ENCODE measurements around the gene CBR4. TPM values are rescaled to one million over a fixed set of nuclear protein-coding genes. Genes with fewer than 3 reads are reported as not detected.

CBR4 gene
- total RNA-seq, 1 experiment from 2014 or later, result 31.6 TPM

DNA sequence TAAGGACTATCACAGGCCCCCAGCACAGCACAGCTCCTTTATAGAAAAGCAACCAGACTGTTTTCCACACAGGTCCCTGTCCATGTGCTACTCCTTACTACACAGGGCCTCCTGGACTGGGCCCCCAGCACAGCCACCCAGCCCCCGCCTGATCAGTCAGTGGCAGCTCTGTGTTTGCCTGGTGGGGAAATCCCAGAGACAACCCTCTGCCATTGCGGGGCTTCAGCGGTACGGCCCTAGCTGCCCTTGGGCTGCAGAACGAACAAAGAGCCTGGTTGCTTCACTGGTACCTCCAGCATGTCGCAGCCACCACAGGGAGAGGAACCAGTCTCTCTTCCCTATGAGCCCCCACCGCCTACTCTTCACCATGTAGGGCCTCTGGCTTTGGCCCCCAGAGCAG, 30.7 kb downstream of the CBR4 start:
- ChIA-PET POLR2A (ENCODE audit: low non-redundant PET) (no interaction called here), CTCF (interaction anchor here (0.8 kb wide), 1 partner anchor 13 kb away, joined by 17 read pairs; no protein-coding TSS in a partner anchor)
- BruUV-seq (replicated peaks), result no TSS peak
- DNase-seq (ENCODE audit: low spot score), result no peak
- TF ChIP-seq, protein P1, sequence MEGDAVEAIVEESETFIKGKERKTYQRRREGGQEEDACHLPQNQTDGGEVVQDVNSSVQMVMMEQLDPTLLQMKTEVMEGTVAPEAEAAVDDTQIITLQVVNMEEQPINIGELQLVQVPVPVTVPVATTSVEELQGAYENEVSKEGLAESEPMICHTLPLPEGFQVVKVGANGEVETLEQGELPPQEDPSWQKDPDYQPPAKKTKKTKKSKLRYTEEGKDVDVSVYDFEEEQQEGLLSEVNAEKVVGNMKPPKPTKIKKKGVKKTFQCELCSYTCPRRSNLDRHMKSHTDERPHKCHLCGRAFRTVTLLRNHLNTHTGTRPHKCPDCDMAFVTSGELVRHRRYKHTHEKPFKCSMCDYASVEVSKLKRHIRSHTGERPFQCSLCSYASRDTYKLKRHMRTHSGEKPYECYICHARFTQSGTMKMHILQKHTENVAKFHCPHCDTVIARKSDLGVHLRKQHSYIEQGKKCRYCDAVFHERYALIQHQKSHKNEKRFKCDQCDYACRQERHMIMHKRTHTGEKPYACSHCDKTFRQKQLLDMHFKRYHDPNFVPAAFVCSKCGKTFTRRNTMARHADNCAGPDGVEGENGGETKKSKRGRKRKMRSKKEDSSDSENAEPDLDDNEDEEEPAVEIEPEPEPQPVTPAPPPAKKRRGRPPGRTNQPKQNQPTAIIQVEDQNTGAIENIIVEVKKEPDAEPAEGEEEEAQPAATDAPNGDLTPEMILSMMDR (conservative IDR thresholded peaks at IDR 0.05; ENCODE audit: low read depth, low read length), result no peak
- Histone ChIP-seq H3K4me3 (ENCODE audit: low read depth, low read length, poor library complexity, severe bottlenecking) (no peak overlapping the region), H3K4me1 (ENCODE audit: insufficient read depth, low read length, poor library complexity, severe bottlenecking) (no peaks in the 10 kb centered on the region), H3K36me3 (ENCODE audit: insufficient read depth, low read length, poor library complexity, severe bottlenecking) (peaks cover 14% of the 10 kb centered on the region), H3K27me3 (replicated peaks; ENCODE audit: insufficient read depth, low read depth, low read length, poor library complexity) (no peaks in the 10 kb centered on the region), H3K9me3 (ENCODE audit: low read depth, low read length, poor library complexity, severe bottlenecking) (peaks cover 11% of the 10 kb centered on the region), H3K27ac (ENCODE audit: low read depth, low read length, poor library complexity, severe bottlenecking) (no peak overlapping the region)
- intact Hi-C loops (cut with micrococcal nuclease; ENCODE audit: unreplicated experiment), result no loop called here

DNA sequence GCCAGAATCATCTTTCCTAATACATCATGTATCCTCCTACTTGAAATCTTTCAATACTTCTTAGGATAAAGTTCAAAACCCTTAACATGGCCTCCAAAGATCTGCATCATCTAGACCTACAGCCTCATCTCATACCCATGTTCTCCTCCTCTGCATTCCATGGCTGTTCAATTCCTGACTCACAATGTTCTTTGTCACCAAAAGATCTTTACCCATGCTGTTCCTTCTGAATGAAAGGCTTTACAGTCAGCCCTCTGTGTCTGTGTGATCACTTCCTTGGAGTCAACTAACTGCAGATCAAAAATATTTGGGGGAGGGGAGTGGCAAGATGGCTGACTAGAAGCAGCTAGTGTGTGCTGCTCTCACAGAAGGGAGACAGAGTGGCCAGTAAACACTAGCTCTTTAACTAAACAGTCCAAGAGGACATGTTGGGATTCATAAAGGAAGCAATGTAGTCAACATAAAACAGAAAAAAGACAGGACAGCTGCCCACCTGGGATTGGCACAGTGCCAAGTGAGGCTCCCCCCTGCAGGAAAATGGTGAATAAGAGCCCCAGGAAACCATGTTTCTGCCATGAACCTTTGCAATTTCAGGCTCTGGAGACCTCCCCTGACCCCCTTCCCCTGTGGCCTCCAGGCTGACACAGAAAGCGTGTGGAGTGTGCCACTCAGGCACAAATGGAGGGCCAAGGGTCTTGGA, 31.9 kb downstream of the CBR4 start:
- Histone ChIP-seq H3K9me3 (ENCODE audit: low read depth, low read length, poor library complexity, severe bottlenecking) (peaks cover 11% of the 10 kb centered on the region), H3K36me3 (ENCODE audit: insufficient read depth, low read length, poor library complexity, severe bottlenecking) (peaks cover 14% of the 10 kb centered on the region), H3K4me1 (ENCODE audit: insufficient read depth, low read length, poor library complexity, severe bottlenecking) (no peaks in the 10 kb centered on the region), H3K27ac (ENCODE audit: low read depth, low read length, poor library complexity, severe bottlenecking) (no peak overlapping the region), H3K4me3 (ENCODE audit: low read depth, low read length, poor library complexity, severe bottlenecking) (no peak overlapping the region), H3K27me3 (replicated peaks; ENCODE audit: insufficient read depth, low read depth, low read length, poor library complexity) (no peaks in the 10 kb centered on the region)
- TF ChIP-seq, protein P1 (conservative IDR thresholded peaks at IDR 0.05; ENCODE audit: low read depth, low read length), result no peak
- no peak for TF ChIP-seq EZH2 (IDR thresholded peaks at IDR 0.05; ENCODE audit: borderline replicate concordance, low read depth, low read length, poor library complexity, severe bottlenecking)
- BruUV-seq (replicated peaks), result no TSS peak
- CTCF ChIA-PET, result no interaction called here
- intact Hi-C loops (cut with micrococcal nuclease; ENCODE audit: unreplicated experiment), result no loop called here
- DNase-seq (ENCODE audit: low spot score), result no peak
- POLR2A ChIA-PET (ENCODE audit: low non-redundant PET), result no interaction called here

DNA sequence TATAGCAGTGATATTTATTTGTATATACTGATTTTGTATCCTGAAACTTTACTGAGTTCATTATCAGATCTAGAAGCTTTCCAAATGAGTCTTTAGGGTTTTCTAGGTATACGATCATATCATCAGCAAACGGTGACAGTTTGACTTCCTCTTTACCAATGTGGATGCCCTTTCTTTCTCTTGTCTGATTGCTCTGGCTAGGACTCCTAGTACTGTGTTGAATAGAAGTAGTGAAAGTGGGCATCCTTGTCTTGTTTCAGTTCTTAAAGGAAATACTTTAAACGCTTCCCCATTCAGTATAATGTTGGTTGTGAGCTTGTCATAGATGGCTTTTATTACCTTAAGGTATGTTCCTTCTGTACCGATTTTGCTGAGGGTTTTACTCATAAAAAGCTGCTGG, 37.5 kb downstream of the CBR4 start:
- ChIA-PET POLR2A (ENCODE audit: low non-redundant PET) (no interaction called here), CTCF (no interaction called here)
- Histone ChIP-seq H3K9me3 (ENCODE audit: low read depth, low read length, poor library complexity, severe bottlenecking) (no peaks in the 10 kb centered on the region), H3K4me3 (ENCODE audit: low read depth, low read length, poor library complexity, severe bottlenecking) (no peak overlapping the region), H3K27me3 (replicated peaks; ENCODE audit: insufficient read depth, low read depth, low read length, poor library complexity) (no peaks in the 10 kb centered on the region), H3K4me1 (ENCODE audit: insufficient read depth, low read length, poor library complexity, severe bottlenecking) (no peaks in the 10 kb centered on the region), H3K36me3 (ENCODE audit: insufficient read depth, low read length, poor library complexity, severe bottlenecking) (peaks cover 11% of the 10 kb centered on the region), H3K27ac (ENCODE audit: low read depth, low read length, poor library complexity, severe bottlenecking) (no peak overlapping the region)
- no TSS peak for BruUV-seq (replicated peaks)
- TF ChIP-seq EZH2 (IDR thresholded peaks at IDR 0.05; ENCODE audit: borderline replicate concordance, low read depth, low read length, poor library complexity, severe bottlenecking), result no peak
- TF ChIP-seq, protein P1 (conservative IDR thresholded peaks at IDR 0.05; ENCODE audit: low read depth, low read length), result no peak
- intact Hi-C loops (cut with micrococcal nuclease; ENCODE audit: unreplicated experiment), result no loop called here
- DNase-seq (ENCODE audit: low spot score), result no peak

Measured in A673 (cell line).